Measurements from ENCODE around the gene CCDC88C.

The CCDC88C gene

GRCh38 chr14:91369628-91370445, 47.8 kb downstream of the CCDC88C start:
- TF ChIP-seq CTCF (IDR thresholded peaks at IDR 0.05), result no peak
- H3K27ac ChIP-seq, result no peak overlapping the region

- no peak overlapping the region for H3K27ac ChIP-seq
- TF ChIP-seq CTCF (IDR thresholded peaks at IDR 0.05) (no peak), ZFX (IDR thresholded peaks at IDR 0.05; ENCODE audit: borderline replicate concordance) (no peak)
These were observed 48.7 kb downstream of the CCDC88C start for GRCh38 chr14:91368776-91369416.

GRCh38 chr14:91367173-91368171, 50.1 kb downstream of the CCDC88C start:
- no peak for TF ChIP-seq ZFX (IDR thresholded peaks at IDR 0.05; ENCODE audit: borderline replicate concordance)
- TF ChIP-seq CTCF (IDR thresholded peaks at IDR 0.05), result no peak
- no peak overlapping the region for H3K27ac ChIP-seq

GRCh38 chr14:91366749-91367148, 50.9 kb downstream of the CCDC88C start:
- no peak overlapping the region for H3K27ac ChIP-seq
- no peak for TF ChIP-seq ZFX (IDR thresholded peaks at IDR 0.05; ENCODE audit: borderline replicate concordance)
- TF ChIP-seq CTCF (IDR thresholded peaks at IDR 0.05), result no peak

GRCh38 chr14:91365552-91365951, 52.1 kb downstream of the CCDC88C start:
- TF ChIP-seq CTCF (IDR thresholded peaks at IDR 0.05), result no peak
- TF ChIP-seq ZFX (IDR thresholded peaks at IDR 0.05; ENCODE audit: borderline replicate concordance), result no peak
- no peak overlapping the region for H3K27ac ChIP-seq

- no peak overlapping the region for H3K27ac ChIP-seq
- TF ChIP-seq CTCF (IDR thresholded peaks at IDR 0.05) (no peak), ZFX (IDR thresholded peaks at IDR 0.05; ENCODE audit: borderline replicate concordance) (no peak)
These were observed 52.9 kb downstream of the CCDC88C start for GRCh38 chr14:91364524-91365270.

Data from 22Rv1 (cell line).